Measurements from ENCODE around the gene ARF1. TPM values are rescaled to one million over a fixed set of nuclear protein-coding genes. Genes with fewer than 3 reads are reported as not detected.

ARF1 gene
- total RNA-seq, 4 donors from 2014 or later = 165 to 340 (median 203) TPM

GRCh38 chr1:228039986-228040385 is 42.5 kb upstream of the ARF1 start:
- H3K4me3 ChIP-seq = no peak overlapping the region
- no peaks in the 10 kb centered on the region for H3K36me3 ChIP-seq
- TF ChIP-seq POLR2A (IDR thresholded peaks at IDR 0.05) = no peak
- TF ChIP-seq, protein P1, sequence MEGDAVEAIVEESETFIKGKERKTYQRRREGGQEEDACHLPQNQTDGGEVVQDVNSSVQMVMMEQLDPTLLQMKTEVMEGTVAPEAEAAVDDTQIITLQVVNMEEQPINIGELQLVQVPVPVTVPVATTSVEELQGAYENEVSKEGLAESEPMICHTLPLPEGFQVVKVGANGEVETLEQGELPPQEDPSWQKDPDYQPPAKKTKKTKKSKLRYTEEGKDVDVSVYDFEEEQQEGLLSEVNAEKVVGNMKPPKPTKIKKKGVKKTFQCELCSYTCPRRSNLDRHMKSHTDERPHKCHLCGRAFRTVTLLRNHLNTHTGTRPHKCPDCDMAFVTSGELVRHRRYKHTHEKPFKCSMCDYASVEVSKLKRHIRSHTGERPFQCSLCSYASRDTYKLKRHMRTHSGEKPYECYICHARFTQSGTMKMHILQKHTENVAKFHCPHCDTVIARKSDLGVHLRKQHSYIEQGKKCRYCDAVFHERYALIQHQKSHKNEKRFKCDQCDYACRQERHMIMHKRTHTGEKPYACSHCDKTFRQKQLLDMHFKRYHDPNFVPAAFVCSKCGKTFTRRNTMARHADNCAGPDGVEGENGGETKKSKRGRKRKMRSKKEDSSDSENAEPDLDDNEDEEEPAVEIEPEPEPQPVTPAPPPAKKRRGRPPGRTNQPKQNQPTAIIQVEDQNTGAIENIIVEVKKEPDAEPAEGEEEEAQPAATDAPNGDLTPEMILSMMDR (IDR thresholded peaks at IDR 0.05) = no peak
- intact Hi-C loops (cut with DNase I; ENCODE audit: low total_unique reads) = no loop called here
- no peaks in the 10 kb centered on the region for H3K27me3 ChIP-seq
- no peak overlapping the region for H3K27ac ChIP-seq
- no peaks in the 10 kb centered on the region for H3K9me3 ChIP-seq
- no peaks in the 10 kb centered on the region for H3K4me1 ChIP-seq
- DNase-seq = no peak

DNA sequence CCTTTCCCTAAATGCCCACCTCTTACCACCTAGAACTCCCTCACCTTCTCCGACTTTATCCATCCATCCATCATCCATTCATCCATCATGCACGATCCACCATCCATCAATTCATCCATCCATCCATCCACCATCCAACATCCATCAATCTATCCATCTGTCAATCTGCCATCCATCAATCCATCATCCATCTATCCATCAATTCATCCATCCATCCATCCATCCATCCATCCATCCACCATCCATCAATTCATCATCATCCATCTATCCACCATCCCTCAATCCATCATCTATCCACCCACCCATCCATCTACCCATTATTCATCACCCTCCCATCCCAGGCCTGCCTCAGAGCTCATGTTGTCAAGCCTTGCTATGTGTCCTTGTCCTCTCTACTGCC is 41.2 kb upstream of the ARF1 start:
- Histone ChIP-seq H3K4me1 (no peaks in the 10 kb centered on the region), H3K27me3 (no peaks in the 10 kb centered on the region), H3K9me3 (no peaks in the 10 kb centered on the region), H3K27ac (no peak overlapping the region), H3K36me3 (no peaks in the 10 kb centered on the region), H3K4me3 (no peak overlapping the region)
- no peak for DNase-seq
- intact Hi-C loops (cut with DNase I; ENCODE audit: low total_unique reads) = no loop called here
- TF ChIP-seq, protein P1 (IDR thresholded peaks at IDR 0.05) = no peak
- no peak for TF ChIP-seq POLR2A (IDR thresholded peaks at IDR 0.05)

GRCh38 chr1:228042508-228042907 is 40.0 kb upstream of the ARF1 start:
- H3K27me3 ChIP-seq = no peaks in the 10 kb centered on the region

GRCh38 chr1:228043281-228043848 is 39.1 kb upstream of the ARF1 start:
- intact Hi-C loops (cut with DNase I; ENCODE audit: low total_unique reads) = no loop called here
- H3K4me1 ChIP-seq = no peaks in the 10 kb centered on the region
- no peaks in the 10 kb centered on the region for H3K36me3 ChIP-seq
- no peak overlapping the region for H3K27ac ChIP-seq
- H3K27me3 ChIP-seq = no peaks in the 10 kb centered on the region
- no peak for TF ChIP-seq POLR2A (IDR thresholded peaks at IDR 0.05)
- H3K4me3 ChIP-seq = no peak overlapping the region
- no peaks in the 10 kb centered on the region for H3K9me3 ChIP-seq
- no peak for DNase-seq

More at GRCh38 chr1:228042508-228042907, 40.0 kb upstream of the ARF1 start:
- DNase-seq = no peak
- no peaks in the 10 kb centered on the region for H3K9me3 ChIP-seq
- H3K27ac ChIP-seq = no peak overlapping the region
- TF ChIP-seq, protein P1 (IDR thresholded peaks at IDR 0.05) = no peak
- TF ChIP-seq POLR2A (IDR thresholded peaks at IDR 0.05) = no peak
- no peak overlapping the region for H3K4me3 ChIP-seq
- intact Hi-C loops (cut with DNase I; ENCODE audit: low total_unique reads) = no loop called here
- no peaks in the 10 kb centered on the region for H3K36me3 ChIP-seq
- no peaks in the 10 kb centered on the region for H3K4me1 ChIP-seq

DNA sequence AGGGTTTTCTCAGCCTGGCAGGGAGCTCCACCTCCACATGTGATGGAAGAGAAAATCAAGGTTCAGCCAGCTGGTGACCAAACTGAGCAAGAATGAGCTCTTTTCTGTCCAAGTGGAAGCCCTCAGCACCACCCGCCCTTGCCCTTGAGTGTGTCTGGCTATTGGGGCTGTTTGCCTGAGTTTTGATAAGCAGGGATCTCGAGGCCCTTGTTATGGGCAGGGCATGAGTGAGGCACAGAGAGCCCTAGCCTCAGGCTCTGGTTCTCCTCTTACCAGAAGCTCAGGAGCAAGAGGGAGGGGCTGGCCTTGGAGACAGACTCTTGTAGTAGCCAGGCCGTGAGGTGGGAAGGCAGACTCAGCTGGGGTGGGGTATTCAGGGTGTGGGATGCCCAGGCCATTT is 37.5 kb upstream of the ARF1 start:
- no peaks in the 10 kb centered on the region for H3K9me3 ChIP-seq
- H3K27me3 ChIP-seq = no peaks in the 10 kb centered on the region
- no peak for DNase-seq
- no peak overlapping the region for H3K4me3 ChIP-seq
- TF ChIP-seq, protein P1 (IDR thresholded peaks at IDR 0.05) = no peak
- no peak for TF ChIP-seq POLR2A (IDR thresholded peaks at IDR 0.05)
- no peaks in the 10 kb centered on the region for H3K36me3 ChIP-seq
- no peaks in the 10 kb centered on the region for H3K4me1 ChIP-seq
- intact Hi-C loops (cut with DNase I; ENCODE audit: low total_unique reads) = no loop called here
- H3K27ac ChIP-seq = no peak overlapping the region

GRCh38 chr1:228045405-228045804 is 37.1 kb upstream of the ARF1 start:
- H3K4me3 ChIP-seq = no peak overlapping the region
- H3K36me3 ChIP-seq = no peaks in the 10 kb centered on the region
- H3K27me3 ChIP-seq = no peaks in the 10 kb centered on the region
- TF ChIP-seq, protein P1 (IDR thresholded peaks at IDR 0.05) = no peak
- DNase-seq = no peak
- H3K4me1 ChIP-seq = no peaks in the 10 kb centered on the region
- intact Hi-C loops (cut with DNase I; ENCODE audit: low total_unique reads) = no loop called here
- no peak overlapping the region for H3K27ac ChIP-seq
- no peaks in the 10 kb centered on the region for H3K9me3 ChIP-seq
